KMS-11 (cell line): ENCODE measurements around the gene OR2V1.
"Not testable (repeated sequence)": the region's sequence is repeated elsewhere in the genome, so short reads cannot be mapped to it uniquely, and the experiment has no call there.

Source experiments
- H2AFZ ChIP-seq: fragments of 200-600 bp; sonication (generic); 2 replicates; pipeline ENCODE4 v1.6.1; 2016; ENCODE audit warnings: antibody characterized with exemption, mixed run types, low read depth
- H3K27ac ChIP-seq: fragments of 200-600 bp; sonication (generic); 2 replicates; pipeline ENCODE4 v1.6.1; 2016; ENCODE audit warnings: mild to moderate bottlenecking, mixed run types
- H3K27me3 ChIP-seq: fragments of 200-600 bp; sonication (generic); 2 replicates; pipeline ENCODE4 v1.6.1; 2017; ENCODE audit warnings: mild to moderate bottlenecking, low read depth, mixed run types, moderate library complexity; ENCODE audit not compliant: insufficient read depth
- H3K36me3 ChIP-seq: fragments of 200-600 bp; sonication (generic); 2 replicates; pipeline ENCODE4 v1.6.1; 2017; ENCODE audit warnings: mild to moderate bottlenecking, mixed run types; ENCODE audit not compliant: insufficient read depth
- H3K4me1 ChIP-seq: fragments of 200-600 bp; sonication (generic); 2 replicates; pipeline ENCODE4 v1.6.1; 2016; ENCODE audit warnings: mild to moderate bottlenecking, low read depth, mixed run types; ENCODE audit not compliant: poor library complexity, severe bottlenecking
- H3K4me2 ChIP-seq: fragments of 200-600 bp; sonication (generic); 2 replicates; pipeline ENCODE4 v1.7.0; 2016; ENCODE audit warnings: mild to moderate bottlenecking, mixed run types
- H3K4me3 ChIP-seq: fragments of 200-600 bp; sonication (generic); IDR thresholded peaks from 2 replicates; pipeline ENCODE4 v1.6.1; 2017; ENCODE audit warnings: low read depth, low read length, mixed read lengths; ENCODE audit not compliant: insufficient read depth
- H3K79me2 ChIP-seq: fragments of 200-600 bp; sonication (generic); 2 replicates; pipeline ENCODE4 v1.6.1; 2016; ENCODE audit warnings: low read depth, mixed run types; ENCODE audit not compliant: insufficient read depth
- H3K9ac ChIP-seq: fragments of 200-600 bp; sonication (generic); 2 replicates; pipeline ENCODE4 v1.6.1; 2016; ENCODE audit warnings: mild to moderate bottlenecking, mixed run types
- H4K20me1 ChIP-seq: fragments of 200-600 bp; sonication (generic); 2 replicates; pipeline ENCODE4 v1.6.1; 2016; ENCODE audit warnings: mild to moderate bottlenecking, mixed run types; ENCODE audit not compliant: insufficient read depth
- TF ChIP-seq, protein P1 (sequence below): fragments of 200-600 bp; sonication (generic); conservative IDR thresholded peaks from 2 replicates; pipeline ENCODE4 v1.6.1; 2017; ENCODE audit warnings: low read depth, mild to moderate bottlenecking, antibody characterized with exemption, low read length, moderate library complexity, mixed read lengths

The OR2V1 gene

DNA sequence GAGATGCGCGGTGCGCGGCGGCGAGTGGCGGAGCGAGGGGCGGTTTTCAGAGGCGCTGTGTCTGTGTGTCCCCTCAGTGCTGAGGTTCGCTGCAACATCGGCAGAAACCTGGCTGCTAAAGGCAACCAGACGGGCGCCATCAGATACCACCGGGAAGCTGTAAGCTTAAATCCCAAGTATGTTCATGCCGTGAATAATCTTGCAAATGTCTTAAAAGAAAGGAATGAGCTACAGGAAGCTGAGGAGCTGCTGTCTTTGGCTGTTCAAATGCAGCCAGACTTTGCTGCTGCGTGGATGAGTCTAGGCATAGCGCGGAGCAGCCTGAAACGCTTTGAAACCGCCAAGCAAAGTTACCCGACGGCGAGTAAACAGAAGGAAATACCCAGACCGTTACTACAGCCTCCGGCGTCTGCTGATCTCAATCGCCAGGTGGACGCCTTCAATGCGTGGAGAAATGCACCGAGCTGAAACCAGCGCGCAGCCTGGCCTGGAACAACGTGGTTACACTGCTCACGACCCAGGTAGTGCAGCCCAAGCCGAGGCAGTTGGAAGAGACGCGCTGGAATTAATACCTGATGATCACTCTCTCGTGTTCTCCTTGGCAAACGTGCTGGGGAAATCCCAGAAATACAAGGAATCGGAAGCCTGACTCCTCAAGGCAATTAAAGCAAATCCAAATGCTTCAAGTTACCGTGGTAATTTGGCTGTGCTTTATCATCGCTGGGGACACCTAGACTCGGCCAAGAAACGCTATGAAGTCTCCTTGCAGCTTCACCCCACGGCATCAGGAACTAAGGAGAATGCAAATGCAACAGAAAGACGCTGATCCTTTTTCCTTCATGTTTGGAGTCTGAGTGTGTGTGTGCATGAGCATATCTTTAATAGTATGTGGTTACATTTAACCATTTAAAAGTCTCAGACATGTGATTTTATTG, 15.9 kb downstream of the OR2V1 start:
- H3K36me3 ChIP-seq, result no peaks in the 10 kb centered on the region
- H4K20me1 ChIP-seq, result no peaks in the 10 kb centered on the region
- H3K79me2 ChIP-seq, result no peaks in the 10 kb centered on the region
- no peaks in the 10 kb centered on the region for H3K27me3 ChIP-seq
- TF ChIP-seq, protein P1, sequence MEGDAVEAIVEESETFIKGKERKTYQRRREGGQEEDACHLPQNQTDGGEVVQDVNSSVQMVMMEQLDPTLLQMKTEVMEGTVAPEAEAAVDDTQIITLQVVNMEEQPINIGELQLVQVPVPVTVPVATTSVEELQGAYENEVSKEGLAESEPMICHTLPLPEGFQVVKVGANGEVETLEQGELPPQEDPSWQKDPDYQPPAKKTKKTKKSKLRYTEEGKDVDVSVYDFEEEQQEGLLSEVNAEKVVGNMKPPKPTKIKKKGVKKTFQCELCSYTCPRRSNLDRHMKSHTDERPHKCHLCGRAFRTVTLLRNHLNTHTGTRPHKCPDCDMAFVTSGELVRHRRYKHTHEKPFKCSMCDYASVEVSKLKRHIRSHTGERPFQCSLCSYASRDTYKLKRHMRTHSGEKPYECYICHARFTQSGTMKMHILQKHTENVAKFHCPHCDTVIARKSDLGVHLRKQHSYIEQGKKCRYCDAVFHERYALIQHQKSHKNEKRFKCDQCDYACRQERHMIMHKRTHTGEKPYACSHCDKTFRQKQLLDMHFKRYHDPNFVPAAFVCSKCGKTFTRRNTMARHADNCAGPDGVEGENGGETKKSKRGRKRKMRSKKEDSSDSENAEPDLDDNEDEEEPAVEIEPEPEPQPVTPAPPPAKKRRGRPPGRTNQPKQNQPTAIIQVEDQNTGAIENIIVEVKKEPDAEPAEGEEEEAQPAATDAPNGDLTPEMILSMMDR, result no peak
- no peak overlapping the region for H3K4me3 ChIP-seq
- no peak overlapping the region for H2AFZ ChIP-seq
- H3K27ac ChIP-seq, result no peak overlapping the region
- no peak overlapping the region for H3K4me2 ChIP-seq
- no peaks in the 10 kb centered on the region for H3K4me1 ChIP-seq
- H3K9ac ChIP-seq, result no peak overlapping the region

DNA sequence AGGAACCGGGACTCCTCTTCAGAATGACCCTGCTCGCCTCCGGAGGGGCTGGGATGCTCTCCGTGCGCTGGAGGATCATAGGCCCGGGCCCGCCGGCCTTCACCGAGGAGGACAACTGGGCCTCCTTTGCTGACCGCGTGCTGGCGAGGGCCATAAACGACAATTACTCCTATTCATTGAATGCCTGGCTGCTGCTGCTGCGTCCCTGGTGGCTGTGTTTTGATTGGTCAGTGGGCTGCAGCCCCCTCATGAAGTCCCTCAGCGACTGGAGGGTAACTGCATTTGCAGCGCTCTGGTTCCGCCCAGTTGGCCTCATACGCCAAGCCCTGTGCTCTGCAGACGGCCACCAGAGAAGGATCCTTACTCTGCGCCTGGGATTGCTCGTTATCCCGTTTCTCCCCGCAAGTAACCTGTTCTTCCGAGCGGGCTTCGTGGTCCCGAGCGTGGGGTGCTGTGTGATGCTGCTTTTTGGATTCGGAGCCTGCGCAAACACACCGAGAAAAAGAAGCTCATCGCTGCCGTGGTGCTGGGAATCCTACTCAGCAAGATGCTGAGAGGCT, 16.6 kb downstream of the OR2V1 start:
- TF ChIP-seq, protein P1, result no peak
- Histone ChIP-seq H4K20me1 (no peaks in the 10 kb centered on the region), H3K4me3 (no peak overlapping the region), H3K27me3 (no peaks in the 10 kb centered on the region), H3K27ac (no peak overlapping the region), H3K79me2 (no peaks in the 10 kb centered on the region), H3K4me1 (no peaks in the 10 kb centered on the region), H3K9ac (no peak overlapping the region), H3K36me3 (no peaks in the 10 kb centered on the region), H3K4me2 (no peak overlapping the region), H2AFZ (no peak overlapping the region)

DNA sequence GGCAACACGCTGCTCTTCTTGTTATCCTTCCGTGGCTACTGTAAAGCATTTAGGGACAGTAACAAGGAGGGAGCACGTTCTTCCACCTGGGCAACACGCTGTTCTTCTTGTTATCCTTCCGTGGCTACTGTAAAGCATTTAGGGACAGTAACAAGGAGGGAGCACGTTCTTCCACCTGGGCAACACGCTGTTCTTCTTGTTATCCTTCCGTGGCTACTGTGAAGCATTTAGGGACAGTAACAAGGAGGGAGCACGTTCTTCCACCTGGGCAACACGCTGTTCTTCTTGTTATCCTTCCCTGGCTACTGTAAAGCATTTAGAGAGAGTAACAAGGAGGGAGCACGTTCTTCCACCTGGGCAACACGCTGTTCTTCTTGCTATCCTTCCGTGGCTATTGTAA, 17.4 kb downstream of the OR2V1 start:
- not testable (repeated sequence) for H3K9ac ChIP-seq, H3K79me2 ChIP-seq, H4K20me1 ChIP-seq, H3K36me3 ChIP-seq, H2AFZ ChIP-seq, H3K4me3 ChIP-seq, H3K4me2 ChIP-seq, H3K4me1 ChIP-seq, H3K27me3 ChIP-seq, H3K27ac ChIP-seq

GRCh38 chr5:181112476-181112875, 18.5 kb downstream of the OR2V1 start:
- Histone ChIP-seq H3K36me3 (no peaks in the 10 kb centered on the region), H3K27ac (no peak overlapping the region), H4K20me1 (no peaks in the 10 kb centered on the region), H2AFZ (no peak overlapping the region), H3K4me3 (no peak overlapping the region), H3K9ac (no peak overlapping the region), H3K4me2 (no peak overlapping the region), H3K79me2 (no peaks in the 10 kb centered on the region), H3K27me3 (no peaks in the 10 kb centered on the region), H3K4me1 (no peaks in the 10 kb centered on the region)
- TF ChIP-seq, protein P1, result no peak

DNA sequence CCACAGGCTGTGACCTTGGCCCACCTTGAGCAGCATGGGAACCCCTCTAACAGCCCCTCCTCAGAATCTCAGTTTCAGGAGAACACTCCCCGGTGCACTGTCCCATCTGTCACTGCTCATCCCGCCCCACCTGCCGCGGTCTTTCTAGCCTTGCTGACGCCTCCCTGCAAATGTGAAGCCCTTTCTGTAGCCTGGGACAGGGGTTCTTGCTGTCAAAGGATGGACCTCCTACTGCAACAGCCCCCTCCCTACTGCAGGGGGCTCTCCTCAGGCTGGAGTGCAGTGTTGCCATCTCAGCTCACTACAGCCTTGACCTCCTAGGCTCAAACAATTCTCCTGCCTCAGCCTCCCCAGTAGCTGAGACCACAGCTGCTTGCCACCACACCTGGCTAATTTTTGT, 20.0 kb downstream of the OR2V1 start:
- Histone ChIP-seq H3K36me3 (no peaks in the 10 kb centered on the region), H2AFZ (no peak overlapping the region), H4K20me1 (no peaks in the 10 kb centered on the region), H3K79me2 (no peaks in the 10 kb centered on the region), H3K27ac (no peak overlapping the region), H3K4me3 (no peak overlapping the region), H3K4me1 (no peaks in the 10 kb centered on the region), H3K9ac (no peak overlapping the region), H3K4me2 (no peak overlapping the region), H3K27me3 (no peaks in the 10 kb centered on the region; the same call in 1 of the 2 replicates)
- TF ChIP-seq, protein P1, result no peak
